AG08396 (cell line): Measurements from ENCODE around the gene HERC2.

ENCODE experiments used
- DNase-seq: peaks from one replicate; pipeline ENCODE4 v3.0.0; 2012; ENCODE audit warnings: low spot score, mixed read lengths

HERC2 gene

GRCh38 chr15:28111543-28111942 lies 210.4 kb downstream of the HERC2 start:
- DNase-seq = no peak

GRCh38 chr15:28110481-28110881 lies 211.5 kb downstream of the HERC2 start:
- no peak for DNase-seq

DNA sequence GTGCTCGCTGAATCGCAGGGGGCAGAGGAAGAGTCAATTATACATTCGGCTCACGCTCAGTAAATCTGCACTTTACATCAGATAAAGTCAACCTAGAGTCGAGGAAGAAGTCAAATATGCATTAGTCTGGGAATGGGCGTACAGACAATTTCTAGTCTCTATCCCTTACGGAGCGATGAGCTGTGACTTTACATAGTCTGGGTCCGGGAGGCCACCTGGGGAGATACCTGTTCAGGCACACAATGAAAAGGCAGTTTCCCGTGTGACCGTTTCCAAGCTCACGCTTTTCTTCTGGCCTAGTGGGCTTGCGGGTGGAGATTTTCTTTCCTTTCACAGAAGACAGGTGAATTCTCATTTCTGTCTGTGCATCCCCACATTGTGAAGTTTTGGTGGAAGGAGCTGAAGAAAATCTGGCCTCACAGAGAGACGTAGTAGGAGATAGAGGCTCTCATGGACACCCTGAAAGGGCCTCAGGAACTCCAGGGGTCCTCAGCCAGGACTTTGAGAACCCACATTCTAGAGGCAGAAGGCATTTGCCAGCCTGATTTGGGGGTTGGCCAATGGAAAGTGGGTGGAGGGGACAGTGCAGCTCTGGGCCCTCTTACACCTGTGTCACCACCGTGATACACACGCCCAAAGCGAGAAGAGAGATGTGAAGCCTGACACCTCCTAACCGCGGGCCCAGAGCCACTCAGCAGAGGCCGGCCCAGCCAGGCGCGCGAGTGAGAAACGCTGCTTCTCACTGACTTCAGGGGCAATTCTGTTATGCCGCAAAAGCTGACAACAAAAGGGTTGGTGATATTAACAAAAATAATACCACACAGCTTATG lies 212.1 kb downstream of the HERC2 start:
- DNase-seq = no peak

GRCh38 chr15:28107904-28108275 lies 214.1 kb downstream of the HERC2 start:
- no peak for DNase-seq

DNA sequence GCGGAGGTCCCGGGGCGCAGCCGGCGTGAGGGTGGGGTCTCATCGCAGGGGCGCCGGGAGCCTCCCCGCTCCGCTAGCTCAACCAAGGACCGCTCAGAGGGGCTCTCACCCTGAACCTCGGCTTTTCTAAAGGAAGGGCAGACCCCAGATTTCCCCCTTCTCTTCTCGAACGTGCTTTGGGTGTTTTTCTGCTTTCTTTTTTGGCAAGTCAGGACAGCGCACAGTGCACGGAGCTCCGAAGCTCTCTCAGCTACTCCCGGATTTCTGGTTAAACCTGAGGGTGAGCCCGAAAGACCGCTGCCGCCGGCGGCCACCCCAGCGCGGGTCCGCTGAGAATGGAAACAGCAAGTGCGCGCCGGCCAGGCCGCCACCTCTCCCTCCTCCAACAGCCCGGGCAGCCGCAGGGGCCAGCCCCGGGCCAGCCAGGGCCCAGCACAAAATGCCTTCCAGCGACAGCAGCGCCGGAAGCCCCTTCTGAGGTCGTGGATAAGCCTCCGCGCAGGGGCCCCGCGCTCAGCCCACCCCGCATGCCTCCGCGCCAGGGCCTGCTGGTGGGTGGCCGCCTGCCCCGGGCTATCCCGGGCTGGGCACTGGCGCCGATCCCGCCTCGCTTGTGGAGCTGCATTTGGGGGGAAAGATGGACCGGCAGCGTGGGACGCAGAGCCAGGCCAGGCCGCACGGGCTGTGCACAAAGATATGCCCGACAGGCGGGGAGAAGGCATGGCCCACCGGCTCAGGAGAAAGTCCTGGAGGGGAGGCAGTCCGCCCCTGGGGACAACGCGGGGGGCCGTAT lies 214.7 kb downstream of the HERC2 start:
- peak; percentile 61 for DNase-seq

GRCh38 chr15:28106294-28107110 lies 215.5 kb downstream of the HERC2 start:
- DNase-seq = peak; percentile 73

DNA sequence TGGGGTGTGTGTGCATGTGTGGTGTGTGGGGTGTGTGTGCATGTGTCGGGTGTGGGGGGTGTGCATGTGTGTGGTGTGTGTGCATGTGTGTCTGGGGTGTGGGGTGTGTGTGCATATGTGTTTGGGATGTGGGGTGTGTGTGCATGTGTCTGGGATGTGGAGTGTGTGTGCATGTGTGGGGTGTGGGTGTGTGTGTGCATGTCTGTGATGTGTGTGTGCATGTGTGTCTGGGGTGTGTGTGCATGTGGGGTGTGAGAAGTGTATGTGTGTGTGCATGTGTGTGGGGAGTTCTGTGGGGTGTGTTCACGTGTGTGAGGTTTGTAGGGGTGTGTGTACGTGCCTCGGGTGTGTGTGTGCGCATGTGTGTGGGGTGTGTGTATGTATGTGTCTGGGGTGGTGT lies 216.2 kb downstream of the HERC2 start:
- DNase-seq = no peak

DNA sequence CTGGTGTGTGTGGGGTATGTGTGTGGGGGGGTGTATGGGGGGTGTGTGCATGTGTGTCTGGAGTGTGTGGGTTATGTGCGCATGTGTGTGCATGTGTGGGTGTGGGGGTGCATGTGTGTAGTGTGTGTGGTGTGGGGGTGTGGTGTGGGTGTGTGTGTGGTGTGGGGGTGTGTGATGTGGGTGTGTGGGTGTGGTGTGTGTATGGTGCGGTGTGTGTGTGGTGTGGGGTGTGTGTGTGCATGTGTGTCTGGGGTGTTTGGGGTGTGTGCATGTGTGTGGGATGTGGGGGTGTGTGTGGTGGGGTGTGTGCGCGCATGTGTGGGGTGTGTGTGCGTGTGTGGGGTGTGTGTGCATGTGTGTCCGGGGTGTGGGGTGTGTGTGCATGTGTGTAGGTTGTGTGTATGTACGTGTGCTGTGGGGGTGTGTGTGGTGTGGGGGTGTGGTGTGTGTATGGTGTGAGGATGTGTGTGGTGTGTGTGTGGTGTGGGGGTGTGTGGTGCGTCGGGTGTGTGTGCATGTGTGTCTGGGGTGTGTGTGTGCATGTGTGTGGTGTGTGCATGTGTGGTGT lies 216.7 kb downstream of the HERC2 start:
- no peak for DNase-seq

GRCh38 chr15:28104326-28104725 lies 217.7 kb downstream of the HERC2 start:
- no peak for DNase-seq

DNA sequence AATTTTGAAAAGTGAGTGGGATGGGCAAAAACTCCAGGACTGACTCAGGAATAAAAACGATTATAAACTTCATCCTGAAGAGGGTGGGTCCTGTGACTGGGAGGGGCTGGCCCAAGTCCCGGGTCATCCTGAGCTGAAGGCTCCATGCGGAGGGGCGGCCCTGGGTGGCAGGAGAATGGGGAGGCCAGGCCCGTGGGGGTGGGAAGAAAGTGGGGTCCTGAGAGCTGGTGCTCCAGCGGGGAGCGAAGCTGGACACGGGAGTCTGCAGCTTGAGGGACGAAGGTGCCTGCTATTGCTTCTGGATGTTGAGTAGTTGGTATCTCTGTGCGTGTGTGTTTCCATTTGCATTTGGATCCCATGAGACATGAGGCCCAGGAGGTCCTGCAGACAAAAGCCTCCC lies 218.1 kb downstream of the HERC2 start:
- DNase-seq = no peak

DNA sequence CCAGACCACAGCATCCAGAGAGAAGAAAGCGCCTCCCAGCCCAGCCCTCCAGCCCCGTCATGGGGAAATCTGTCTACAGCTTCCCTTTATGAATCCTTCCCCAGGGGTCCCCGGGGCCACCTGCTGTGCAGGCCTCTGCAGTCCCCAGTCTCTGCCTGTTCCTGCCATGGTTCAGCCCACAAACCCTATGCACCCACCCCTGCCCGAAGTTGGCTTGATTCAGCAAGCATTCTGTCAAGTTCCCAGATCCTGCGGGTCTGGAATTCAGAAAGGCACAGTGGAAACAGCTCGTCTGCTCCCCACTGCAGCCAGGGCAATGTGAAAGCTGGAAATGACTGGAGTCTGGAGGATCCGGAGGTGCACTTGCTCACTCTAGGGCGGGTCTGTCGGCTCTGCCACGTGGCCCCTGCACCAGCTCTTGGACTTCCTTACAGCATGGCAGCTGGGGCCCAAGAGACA lies 220.0 kb downstream of the HERC2 start:
- no peak for DNase-seq

- no peak for DNase-seq
Measured at GRCh38 chr15:28101201-28101600, 220.8 kb downstream of the HERC2 start.

DNA sequence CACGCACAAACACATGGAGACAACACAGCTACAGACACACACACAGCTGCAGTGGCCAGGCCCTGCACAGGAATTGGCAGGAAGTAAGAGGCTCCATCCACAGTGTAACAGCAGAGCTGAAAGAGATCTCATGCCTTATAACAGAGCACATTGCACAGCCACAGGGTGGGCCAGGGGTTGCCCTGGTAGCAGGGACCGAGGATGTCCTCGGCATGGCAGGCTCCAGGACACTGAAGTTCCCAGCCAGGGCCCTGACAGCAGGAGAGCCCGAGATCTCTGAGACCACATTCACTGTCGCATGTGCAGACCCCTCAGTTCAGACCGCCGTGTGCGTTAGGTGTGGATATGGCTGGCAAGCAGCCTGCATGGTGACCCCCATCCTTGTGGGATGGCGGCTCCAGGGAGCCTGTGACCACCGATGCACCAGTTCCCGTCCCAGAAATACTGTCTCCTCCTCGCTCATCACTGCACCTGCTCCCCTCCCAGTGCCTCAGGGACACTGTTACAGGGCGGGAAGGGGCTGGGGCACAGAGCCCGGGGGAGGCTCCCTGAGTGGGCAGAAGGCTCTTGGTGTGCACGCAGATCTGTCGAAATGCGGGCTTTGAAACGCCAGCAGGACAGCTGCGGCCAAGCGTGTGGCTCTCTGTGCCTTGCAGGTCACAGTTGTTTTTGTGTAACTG lies 221.3 kb downstream of the HERC2 start:
- DNase-seq = no peak

GRCh38 chr15:28099555-28100140 lies 222.3 kb downstream of the HERC2 start:
- DNase-seq = no peak

DNA sequence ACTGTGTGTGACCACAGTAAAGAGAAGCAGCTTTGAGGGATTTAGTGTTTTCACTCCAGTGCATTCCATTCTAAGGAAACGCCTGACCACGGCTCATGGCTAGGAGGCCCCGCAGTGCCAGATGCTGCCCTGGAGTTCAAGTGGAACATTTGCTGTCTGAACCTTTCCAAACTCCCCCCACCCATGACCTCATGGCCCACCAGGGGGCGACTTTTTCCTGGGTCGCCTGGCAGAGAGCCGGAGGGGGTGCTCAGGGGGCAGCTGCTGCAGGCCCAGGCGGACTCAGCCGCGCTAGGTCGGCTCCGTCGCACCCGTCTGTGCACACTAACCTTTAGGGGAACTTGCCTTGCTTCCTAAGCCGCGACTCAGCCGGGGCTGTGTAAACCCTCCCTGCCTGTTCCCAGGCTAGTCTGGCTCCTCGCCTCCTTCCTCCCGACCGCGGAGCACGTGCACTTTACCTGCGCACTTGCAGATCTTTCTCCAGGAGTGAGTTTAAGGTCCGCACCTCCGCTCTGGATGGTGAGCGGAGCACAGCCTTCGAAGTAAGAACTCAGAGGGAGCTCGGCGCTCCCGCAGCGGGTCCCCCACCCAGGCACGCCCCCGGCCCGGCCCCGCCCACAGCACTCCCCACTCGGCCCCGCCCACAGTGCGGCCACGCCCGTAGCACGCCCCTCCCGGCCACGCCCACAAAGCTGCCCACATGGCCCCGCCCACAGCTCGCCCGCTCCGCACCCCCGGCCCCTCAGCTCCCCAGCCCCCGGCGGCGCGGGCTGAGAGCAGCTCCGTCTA lies 223.0 kb downstream of the HERC2 start, which contains the start of gene OCA2:
Gene OCA2 (minus strand): TSS at position 550 of the 789 bp plus-strand sequence. CDS start 17,441 bp downstream, outside the sequence.
- DNase-seq = peak; percentile 74

- no peak for DNase-seq
Measured at GRCh38 chr15:28098360-28098765, 223.6 kb downstream of the HERC2 start.

- no peak for DNase-seq
Measured at GRCh38 chr15:28097656-28098359, 224.2 kb downstream of the HERC2 start.

DNA sequence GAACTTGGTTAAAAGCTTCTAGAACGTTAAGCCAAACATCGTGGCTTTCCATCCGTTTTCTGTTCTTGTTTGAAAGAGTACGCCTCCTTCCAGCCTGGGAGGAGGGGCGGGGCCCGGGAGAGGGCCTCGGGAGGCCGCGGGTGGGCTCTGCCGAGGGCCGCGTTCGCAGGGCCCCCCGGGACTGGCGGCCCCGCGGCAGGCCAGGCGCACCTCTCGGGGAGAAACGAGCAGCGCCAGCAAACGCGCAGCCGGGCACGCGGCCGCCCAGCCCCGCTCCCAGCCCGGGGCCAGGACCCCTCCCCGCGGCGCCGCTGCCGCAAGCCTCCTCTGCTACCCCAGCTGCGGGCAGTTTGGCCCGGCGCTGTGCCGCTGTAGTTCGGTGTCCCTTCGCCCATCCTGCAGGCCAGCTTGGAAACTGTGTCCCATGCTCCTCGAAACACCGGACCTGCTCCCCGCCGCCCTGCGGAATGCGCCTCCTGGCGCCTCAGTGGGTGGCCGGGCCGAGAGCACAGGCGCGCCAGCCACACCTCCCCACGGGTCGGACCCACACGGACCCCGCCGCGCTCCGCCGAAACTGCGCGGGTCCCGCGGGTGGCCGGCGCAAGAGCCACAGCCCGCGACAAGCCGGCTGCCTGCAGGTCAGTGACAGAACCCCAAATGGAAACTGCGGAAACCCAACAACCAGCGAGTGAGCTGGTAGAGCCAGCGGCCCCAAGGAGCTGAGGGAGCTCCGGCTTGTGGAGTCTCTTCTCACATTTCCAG lies 225.1 kb downstream of the HERC2 start:
- DNase-seq = peak; percentile 58

DNA sequence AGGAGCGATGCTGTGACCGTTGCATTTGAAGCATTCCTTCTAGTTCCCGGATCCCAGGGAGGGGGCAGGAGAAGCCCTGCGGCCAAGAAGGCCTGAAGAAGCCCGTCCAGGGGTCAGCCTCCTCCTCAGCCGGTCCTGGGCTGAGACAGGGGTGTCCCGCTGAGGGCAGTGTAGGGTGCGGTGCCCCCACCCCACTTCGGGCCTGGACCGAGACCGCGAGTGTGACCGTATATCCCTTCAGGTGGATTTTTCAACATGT lies 225.6 kb downstream of the HERC2 start:
- DNase-seq = no peak
